Lower lobe of right lung (tissue), 2 donors: ENCODE measurements around the gene STC2. TPM values are rescaled to one million over a fixed set of nuclear protein-coding genes. Genes with fewer than 3 reads are reported as not detected.

ENCODE experiments used
- ATAC-seq, 2 donors: fragments of 200-7000 bp; cut with Tn5 transposase; one replicate each; pipeline ENCODE4 v1.9.1; 2020 to 2022; ENCODE audit warnings: mild to moderate bottlenecking in 2 of 2, moderate library complexity in 2 of 2
- DNase-seq: peaks from one replicate; pipeline ENCODE4 v3.0.0-alpha.2; 2020
- H3K27ac ChIP-seq: fragments of 200-600 bp; one replicate; pipeline ENCODE4 v1.8.0; 2022
- H3K27me3 ChIP-seq: fragments of 200-600 bp; one replicate; pipeline ENCODE4 v1.8.0; 2022; ENCODE audit warnings: low read depth
- H3K36me3 ChIP-seq: fragments of 200-600 bp; one replicate; pipeline ENCODE4 v1.8.0; 2022; ENCODE audit warnings: mild to moderate bottlenecking
- H3K4me1 ChIP-seq: fragments of 200-600 bp; one replicate; pipeline ENCODE4 v1.8.0; 2022
- H3K4me3 ChIP-seq: fragments of 200-600 bp; one replicate; pipeline ENCODE4 v1.8.0; 2022; ENCODE audit warnings: mild to moderate bottlenecking
- H3K9me3 ChIP-seq: fragments of 200-600 bp; one replicate; pipeline ENCODE4 v1.8.0; 2022
- intact Hi-C: fragments of 100-400 bp; cut with DNase I; formaldehyde crosslinking; loops from one replicate; pipeline ENCODE4 v1.11.0; 2022
- total RNA-seq: library from RNA; stranded (reverse); fragmentation: NEBNext Ultra II Directional; extraction: Animal tissue kit (Norgen Biotek cat#: 25700); gene quantifications from one replicate; pipeline ENCODE4 v1.2.1, GENCODE V29; 2021
- TF ChIP-seq, protein P1 (sequence below): fragments of 200-600 bp; IDR thresholded peaks from one replicate; pipeline ENCODE4 v1.8.0; 2022; ENCODE audit warnings: antibody characterized with exemption, mild to moderate bottlenecking
- donor health status: DM: no; HTN: yes; CAD: no; lungs with severe emphysema.

Gene STC2
- total RNA-seq, 1 donor from 2014 or later = 10.8 TPM

DNA sequence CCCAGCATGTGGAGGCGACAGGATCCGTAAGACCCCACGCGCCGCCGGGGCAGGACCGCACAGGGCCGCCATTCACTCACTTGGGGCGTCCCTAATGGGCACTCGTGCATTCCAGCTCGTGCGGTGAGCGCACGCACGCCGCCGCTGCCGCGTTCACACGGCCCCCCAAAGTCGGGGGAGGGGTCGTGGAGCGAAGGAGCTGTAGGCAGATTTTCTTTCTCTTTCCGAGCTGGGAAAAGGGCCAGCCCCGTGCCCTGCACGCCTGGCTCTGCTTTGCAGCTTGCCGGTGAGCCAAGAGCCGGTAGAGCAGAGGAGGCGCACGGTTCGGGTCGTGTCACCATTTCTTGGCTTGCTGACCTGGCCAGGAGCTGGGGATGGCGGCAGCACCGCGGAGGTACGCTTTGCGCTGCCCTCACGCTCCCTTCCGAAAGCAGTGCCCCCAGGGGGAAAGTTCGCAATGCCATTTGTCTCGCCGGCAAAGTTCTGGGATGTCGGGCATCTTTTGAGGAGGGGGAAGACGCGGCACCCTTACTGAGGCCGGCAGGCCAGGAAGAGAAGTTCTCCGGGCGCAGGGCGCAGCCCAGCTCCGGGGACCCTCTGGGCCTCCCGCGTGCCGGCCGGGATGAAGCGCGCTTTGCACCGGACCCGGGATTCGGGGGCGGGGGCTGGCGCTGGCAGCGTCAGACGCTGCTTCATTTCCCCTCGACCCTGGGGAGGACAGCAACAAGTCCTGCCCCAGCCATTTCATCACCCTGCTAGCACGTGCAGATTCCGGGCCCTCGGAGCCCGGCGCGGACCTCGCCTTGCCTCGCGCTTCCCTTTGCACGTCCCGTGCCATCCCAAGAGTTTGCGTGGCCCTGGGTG is 898 bp downstream of the STC2 start:
- DNase-seq = no peak

DNA sequence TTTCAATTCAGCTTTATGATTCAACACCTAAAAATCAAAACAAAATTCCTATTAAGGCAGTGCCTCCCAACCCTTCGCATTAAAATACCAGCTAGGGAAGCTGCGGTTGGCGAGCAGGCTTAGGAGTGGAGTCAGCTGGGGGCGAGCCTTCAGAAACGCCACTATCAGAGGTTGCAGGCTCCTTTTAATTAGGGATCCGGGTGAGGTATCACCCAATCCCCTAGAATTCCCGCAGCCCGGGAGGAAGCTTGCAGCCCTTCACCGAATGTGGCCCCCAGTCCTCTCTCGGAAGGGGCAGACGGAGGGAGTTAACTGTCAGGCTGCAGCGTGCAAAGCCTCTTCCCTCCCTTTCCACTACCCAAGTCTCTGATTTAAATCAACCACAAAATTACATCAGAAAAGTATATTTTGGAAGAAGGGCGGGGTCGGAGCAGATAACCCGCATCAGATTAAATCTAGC is 1.7 kb downstream of the STC2 start:
- H3K9me3 ChIP-seq = no peaks in the 10 kb centered on the region
- DNase-seq (no peak), ATAC-seq (no peak)
- TF ChIP-seq, protein P1, sequence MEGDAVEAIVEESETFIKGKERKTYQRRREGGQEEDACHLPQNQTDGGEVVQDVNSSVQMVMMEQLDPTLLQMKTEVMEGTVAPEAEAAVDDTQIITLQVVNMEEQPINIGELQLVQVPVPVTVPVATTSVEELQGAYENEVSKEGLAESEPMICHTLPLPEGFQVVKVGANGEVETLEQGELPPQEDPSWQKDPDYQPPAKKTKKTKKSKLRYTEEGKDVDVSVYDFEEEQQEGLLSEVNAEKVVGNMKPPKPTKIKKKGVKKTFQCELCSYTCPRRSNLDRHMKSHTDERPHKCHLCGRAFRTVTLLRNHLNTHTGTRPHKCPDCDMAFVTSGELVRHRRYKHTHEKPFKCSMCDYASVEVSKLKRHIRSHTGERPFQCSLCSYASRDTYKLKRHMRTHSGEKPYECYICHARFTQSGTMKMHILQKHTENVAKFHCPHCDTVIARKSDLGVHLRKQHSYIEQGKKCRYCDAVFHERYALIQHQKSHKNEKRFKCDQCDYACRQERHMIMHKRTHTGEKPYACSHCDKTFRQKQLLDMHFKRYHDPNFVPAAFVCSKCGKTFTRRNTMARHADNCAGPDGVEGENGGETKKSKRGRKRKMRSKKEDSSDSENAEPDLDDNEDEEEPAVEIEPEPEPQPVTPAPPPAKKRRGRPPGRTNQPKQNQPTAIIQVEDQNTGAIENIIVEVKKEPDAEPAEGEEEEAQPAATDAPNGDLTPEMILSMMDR = no peak
- peaks cover 5% of the 10 kb centered on the region for H3K36me3 ChIP-seq
- peak overlapping the region; percentile 51 for H3K4me3 ChIP-seq
- peaks cover 77% of the 10 kb centered on the region for H3K27me3 ChIP-seq
- no peak overlapping the region for H3K27ac ChIP-seq
- intact Hi-C loops = no loop called here
- H3K4me1 ChIP-seq = peaks cover 67% of the 10 kb centered on the region

More for the DNA sequence above, 898 bp downstream of the STC2 start:
- TF ChIP-seq, protein P1 = no peak
- peak overlapping the region; percentile 51 for H3K4me3 ChIP-seq
- H3K27ac ChIP-seq = no peak overlapping the region
- intact Hi-C loops = no loop called here
- ATAC-seq = no peak
- H3K9me3 ChIP-seq = no peaks in the 10 kb centered on the region
- H3K27me3 ChIP-seq = peaks cover 80% of the 10 kb centered on the region
- H3K36me3 ChIP-seq = peaks cover 2% of the 10 kb centered on the region
- peaks cover 64% of the 10 kb centered on the region for H3K4me1 ChIP-seq

DNA sequence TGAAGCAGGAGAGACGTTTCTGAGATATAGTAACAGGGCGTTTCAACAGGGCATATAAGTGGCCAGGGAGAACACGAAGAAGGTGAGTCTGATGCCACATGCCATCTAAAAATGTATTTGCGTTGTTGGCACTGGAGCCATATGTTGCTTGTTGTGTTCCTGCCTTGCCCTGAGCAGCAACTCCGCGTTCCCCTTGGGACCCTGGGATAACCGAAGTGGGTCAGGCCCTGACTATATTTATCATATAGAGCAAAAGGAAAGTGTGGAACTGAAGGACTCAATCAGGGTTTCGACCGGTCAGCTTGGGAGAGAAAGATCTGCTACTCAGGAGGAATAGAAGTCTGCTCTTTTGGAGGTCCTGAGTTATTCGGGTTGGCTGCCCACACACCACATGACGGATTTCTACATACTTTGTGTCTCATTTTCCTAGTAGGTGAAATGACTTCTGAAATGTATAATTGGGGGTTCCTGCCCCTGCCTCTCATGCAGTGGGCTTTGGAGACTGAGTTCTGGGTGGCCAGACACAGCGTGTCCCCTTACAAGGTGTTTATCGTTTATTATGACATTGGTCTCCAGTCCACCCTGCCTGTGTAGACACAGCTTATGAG is 3.0 kb downstream of the STC2 start:
- H3K9me3 ChIP-seq = no peaks in the 10 kb centered on the region
- DNase-seq = no peak
- peaks cover 68% of the 10 kb centered on the region for H3K4me1 ChIP-seq
- peaks cover 64% of the 10 kb centered on the region for H3K27me3 ChIP-seq
- H3K27ac ChIP-seq = peak overlapping the region; percentile 28
- intact Hi-C loops = no loop called here
- peaks cover 5% of the 10 kb centered on the region for H3K36me3 ChIP-seq
- no peak overlapping the region for H3K4me3 ChIP-seq
- TF ChIP-seq, protein P1 = no peak
- ATAC-seq = no peak

DNA sequence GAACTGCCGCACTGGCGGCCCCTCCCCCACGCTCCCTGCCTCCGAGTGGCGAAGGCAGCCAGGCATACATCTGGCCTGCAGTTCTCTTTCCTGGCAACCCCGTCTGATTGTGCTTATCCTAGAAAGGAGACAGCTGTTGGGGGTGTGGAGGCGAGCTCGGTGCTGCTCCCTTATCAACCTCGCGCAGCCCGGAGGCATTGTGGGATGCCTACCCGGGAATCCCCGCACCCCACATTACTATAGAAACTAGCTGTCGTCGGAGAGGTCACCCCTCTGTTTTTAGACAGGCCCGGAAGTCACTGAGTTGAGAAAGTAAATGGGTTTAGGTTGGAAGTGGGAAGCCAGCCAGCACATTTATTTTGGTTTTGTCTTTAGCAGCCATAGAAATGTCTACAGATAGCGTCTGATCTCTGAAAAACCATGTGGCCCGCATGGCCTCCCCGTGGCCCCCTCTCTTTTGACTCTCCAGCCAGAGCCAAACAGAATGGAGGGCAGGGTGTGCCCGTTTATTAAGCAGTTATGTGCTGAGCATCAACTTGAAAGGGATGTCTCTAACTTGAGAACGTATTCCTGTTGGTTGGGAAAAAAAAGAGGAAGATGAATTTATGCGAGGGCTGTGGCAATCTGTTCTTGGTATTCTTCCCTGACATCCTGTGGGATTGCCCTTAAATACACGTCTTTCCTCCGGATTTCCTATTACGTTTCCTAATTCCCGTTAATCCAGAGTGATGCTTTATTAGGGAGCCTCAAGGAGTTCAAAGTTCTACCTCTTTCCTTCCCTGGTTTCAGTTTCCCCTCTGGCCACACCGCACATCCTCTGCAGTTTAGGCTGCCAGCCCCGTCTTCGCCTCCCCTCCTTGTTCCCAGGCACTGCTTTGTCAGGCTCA is 3.9 kb downstream of the STC2 start:
- Histone ChIP-seq H3K4me3 (peak overlapping the region; percentile 32), H3K27me3 (peaks cover 55% of the 10 kb centered on the region), H3K27ac (peak overlapping the region; percentile 65), H3K9me3 (no peaks in the 10 kb centered on the region), H3K4me1 (peaks cover 72% of the 10 kb centered on the region), H3K36me3 (peaks cover 5% of the 10 kb centered on the region)
- TF ChIP-seq, protein P1 = no peak
- peak; percentile 72 for DNase-seq
- peak; percentile 51 to 65 for ATAC-seq
- intact Hi-C loops = no loop called here

DNA sequence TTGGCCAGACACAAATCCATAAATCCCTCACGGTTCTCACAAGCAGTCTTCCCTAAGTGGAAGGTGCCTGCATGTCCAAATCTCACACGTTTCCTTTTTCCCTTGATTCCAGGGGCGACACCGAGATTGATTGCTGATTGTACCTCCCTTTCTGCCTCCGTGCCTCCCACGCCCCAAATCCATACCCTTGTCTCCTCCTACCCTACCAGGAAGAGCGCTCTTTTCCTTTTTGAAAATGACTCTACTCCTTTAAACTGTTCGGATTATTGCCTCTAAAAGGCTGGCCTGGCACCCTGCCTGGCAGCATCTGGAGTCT is 4.5 kb downstream of the STC2 start:
- H3K9me3 ChIP-seq = no peaks in the 10 kb centered on the region
- no peak for ATAC-seq
- TF ChIP-seq, protein P1 = no peak
- H3K4me3 ChIP-seq = peak overlapping the region; percentile 32
- intact Hi-C loops = no loop called here
- peaks cover 49% of the 10 kb centered on the region for H3K27me3 ChIP-seq
- peaks cover 66% of the 10 kb centered on the region for H3K4me1 ChIP-seq
- peak overlapping the region; percentile 65 for H3K27ac ChIP-seq
- DNase-seq = no peak
- peaks cover 5% of the 10 kb centered on the region for H3K36me3 ChIP-seq
